ENCODE data around the gene GNS.

Gene GNS

GRCh38 chr12:64757771-64758170 lies 1.4 kb downstream of the GNS start:
- no peak for TF ChIP-seq FOXM1 (IDR thresholded peaks at IDR 0.05; ENCODE audit: borderline replicate concordance, low read depth)
- TF ChIP-seq CEBPB (IDR thresholded peaks at IDR 0.05), result no peak
- TF ChIP-seq REST (IDR thresholded peaks at IDR 0.05; ENCODE audit: low read depth), result no peak
- no peak for TF ChIP-seq NFIC (IDR thresholded peaks at IDR 0.05)
- TF ChIP-seq TAF1 (IDR thresholded peaks at IDR 0.05; ENCODE audit: low read depth), result no peak
- TF ChIP-seq CREB1 (IDR thresholded peaks at IDR 0.05; ENCODE audit: low read depth), result no peak
- TF ChIP-seq RAD21 (IDR thresholded peaks at IDR 0.05; ENCODE audit: low read depth), result no peak
- TF ChIP-seq ZBTB7A (IDR thresholded peaks at IDR 0.05; ENCODE audit: low read depth), result no peak
- TF ChIP-seq EP300 (IDR thresholded peaks at IDR 0.05; ENCODE audit: borderline replicate concordance), result no peak
- no peak for TF ChIP-seq YY1 (IDR thresholded peaks at IDR 0.05; ENCODE audit: low read depth)
- TF ChIP-seq EGR1 (IDR thresholded peaks at IDR 0.05), result no peak
- TF ChIP-seq MAX (IDR thresholded peaks at IDR 0.05), result no peak
- no peak for TF ChIP-seq USF1 (IDR thresholded peaks at IDR 0.05)

DNA sequence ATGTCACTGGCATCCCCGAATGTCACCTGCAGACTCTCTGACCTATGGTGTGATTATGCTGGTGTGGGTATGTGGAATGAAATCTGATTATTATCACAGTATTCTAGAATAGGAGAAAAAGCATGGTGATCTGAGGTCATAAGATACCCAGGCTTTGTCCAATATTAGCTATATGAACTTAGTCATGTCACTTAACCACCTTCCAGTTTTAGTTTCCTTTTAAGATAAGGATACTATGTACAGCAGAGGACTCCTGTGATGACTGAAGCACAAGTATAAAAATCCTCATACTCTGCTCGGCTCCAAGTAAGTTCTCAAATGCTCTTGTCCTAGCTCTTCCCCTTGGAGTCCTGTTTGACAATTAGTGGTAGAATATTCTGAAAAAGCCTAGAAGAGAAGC lies 2.8 kb downstream of the GNS start:
- no peak for TF ChIP-seq MAX (IDR thresholded peaks at IDR 0.05)
- no peak for TF ChIP-seq YY1 (IDR thresholded peaks at IDR 0.05; ENCODE audit: low read depth)
- no peak for TF ChIP-seq EGR1 (IDR thresholded peaks at IDR 0.05)

DNA sequence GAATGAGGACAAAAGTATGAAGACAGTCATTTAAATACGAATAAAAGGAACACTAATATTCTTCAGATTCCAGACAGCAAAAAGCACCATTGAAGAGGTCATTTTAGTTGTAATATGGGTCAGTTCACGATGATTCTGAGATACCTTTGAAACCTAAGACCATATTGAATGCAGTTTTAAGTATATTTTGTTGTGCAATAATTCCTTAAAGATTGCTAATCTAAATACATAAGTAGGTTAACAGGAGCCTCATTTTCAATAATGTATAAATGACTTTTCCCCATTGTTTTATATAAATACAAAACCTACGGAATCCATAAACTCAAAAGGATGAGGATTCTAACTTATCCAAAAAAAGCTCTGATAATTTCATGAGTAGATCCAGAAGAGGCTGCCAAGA lies 5.8 kb downstream of the GNS start:
- no peak for TF ChIP-seq TCF12 (IDR thresholded peaks at IDR 0.05; ENCODE audit: low read depth)
- no peak for TF ChIP-seq REST (IDR thresholded peaks at IDR 0.05; ENCODE audit: low read depth)
- no peak for TF ChIP-seq YY1 (IDR thresholded peaks at IDR 0.05; ENCODE audit: low read depth)
- no peak for TF ChIP-seq CREB1 (IDR thresholded peaks at IDR 0.05; ENCODE audit: low read depth)
- TF ChIP-seq USF1 (IDR thresholded peaks at IDR 0.05), result no peak
- TF ChIP-seq CEBPB (IDR thresholded peaks at IDR 0.05), result no peak
- no peak for TF ChIP-seq ZBTB7A (IDR thresholded peaks at IDR 0.05; ENCODE audit: low read depth)
- no peak for TF ChIP-seq RAD21 (IDR thresholded peaks at IDR 0.05; ENCODE audit: low read depth)
- TF ChIP-seq MAX (IDR thresholded peaks at IDR 0.05), result no peak
- no peak for TF ChIP-seq EP300 (IDR thresholded peaks at IDR 0.05; ENCODE audit: borderline replicate concordance)
- no peak for TF ChIP-seq NFIC (IDR thresholded peaks at IDR 0.05)
- no peak for TF ChIP-seq EGR1 (IDR thresholded peaks at IDR 0.05)
- no peak for TF ChIP-seq TEAD4 (IDR thresholded peaks at IDR 0.05)

- TF ChIP-seq YY1 (IDR thresholded peaks at IDR 0.05; ENCODE audit: low read depth), result no peak
Observed at GRCh38 chr12:64752833-64753238, 6.4 kb downstream of the GNS start.

- no peak for TF ChIP-seq ZBTB7A (IDR thresholded peaks at IDR 0.05; ENCODE audit: low read depth)
- no peak for TF ChIP-seq TCF12 (IDR thresholded peaks at IDR 0.05; ENCODE audit: low read depth)
- TF ChIP-seq CREB1 (IDR thresholded peaks at IDR 0.05; ENCODE audit: low read depth), result no peak
- TF ChIP-seq CEBPB (IDR thresholded peaks at IDR 0.05), result no peak
- TF ChIP-seq EP300 (IDR thresholded peaks at IDR 0.05; ENCODE audit: borderline replicate concordance), result no peak
- TF ChIP-seq REST (IDR thresholded peaks at IDR 0.05; ENCODE audit: low read depth), result no peak
- no peak for TF ChIP-seq NFIC (IDR thresholded peaks at IDR 0.05)
- no peak for TF ChIP-seq YY1 (IDR thresholded peaks at IDR 0.05; ENCODE audit: low read depth)
- TF ChIP-seq EGR1 (IDR thresholded peaks at IDR 0.05), result no peak
- TF ChIP-seq MAX (IDR thresholded peaks at IDR 0.05), result no peak
- TF ChIP-seq USF1 (IDR thresholded peaks at IDR 0.05), result no peak
- no peak for TF ChIP-seq FOXM1 (IDR thresholded peaks at IDR 0.05; ENCODE audit: borderline replicate concordance, low read depth)
- TF ChIP-seq RAD21 (IDR thresholded peaks at IDR 0.05; ENCODE audit: low read depth), result no peak
- TF ChIP-seq TEAD4 (IDR thresholded peaks at IDR 0.05), result no peak
- TF ChIP-seq TAF1 (IDR thresholded peaks at IDR 0.05; ENCODE audit: low read depth), result no peak
Observed at GRCh38 chr12:64752032-64752431, 7.2 kb downstream of the GNS start.

Data from Ishikawa (cell line).